ENCODE results near the gene EFNA5.

EFNA5 gene

DNA sequence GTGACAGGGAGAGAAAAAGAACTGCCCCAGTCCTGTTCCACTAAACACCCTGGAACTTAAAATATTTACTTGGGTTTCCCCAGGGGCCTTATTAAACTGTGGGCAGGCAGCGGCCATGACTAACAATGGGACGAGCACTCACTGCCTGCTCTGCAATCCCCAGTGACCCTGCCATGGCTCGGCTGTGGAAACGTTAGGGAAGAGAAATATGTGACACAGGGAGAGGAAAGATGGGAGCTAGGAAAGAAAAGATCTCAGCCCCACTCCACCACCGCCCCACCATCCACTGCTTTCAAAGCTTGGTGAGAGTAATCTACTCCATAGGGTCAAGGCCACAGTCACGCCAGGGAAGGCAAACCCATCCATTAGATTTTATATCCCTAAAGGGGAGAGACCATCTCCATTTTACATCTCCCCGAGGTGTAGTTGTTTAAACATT lies 117.6 kb downstream of the EFNA5 start (continued):
- TF ChIP-seq, protein P1, sequence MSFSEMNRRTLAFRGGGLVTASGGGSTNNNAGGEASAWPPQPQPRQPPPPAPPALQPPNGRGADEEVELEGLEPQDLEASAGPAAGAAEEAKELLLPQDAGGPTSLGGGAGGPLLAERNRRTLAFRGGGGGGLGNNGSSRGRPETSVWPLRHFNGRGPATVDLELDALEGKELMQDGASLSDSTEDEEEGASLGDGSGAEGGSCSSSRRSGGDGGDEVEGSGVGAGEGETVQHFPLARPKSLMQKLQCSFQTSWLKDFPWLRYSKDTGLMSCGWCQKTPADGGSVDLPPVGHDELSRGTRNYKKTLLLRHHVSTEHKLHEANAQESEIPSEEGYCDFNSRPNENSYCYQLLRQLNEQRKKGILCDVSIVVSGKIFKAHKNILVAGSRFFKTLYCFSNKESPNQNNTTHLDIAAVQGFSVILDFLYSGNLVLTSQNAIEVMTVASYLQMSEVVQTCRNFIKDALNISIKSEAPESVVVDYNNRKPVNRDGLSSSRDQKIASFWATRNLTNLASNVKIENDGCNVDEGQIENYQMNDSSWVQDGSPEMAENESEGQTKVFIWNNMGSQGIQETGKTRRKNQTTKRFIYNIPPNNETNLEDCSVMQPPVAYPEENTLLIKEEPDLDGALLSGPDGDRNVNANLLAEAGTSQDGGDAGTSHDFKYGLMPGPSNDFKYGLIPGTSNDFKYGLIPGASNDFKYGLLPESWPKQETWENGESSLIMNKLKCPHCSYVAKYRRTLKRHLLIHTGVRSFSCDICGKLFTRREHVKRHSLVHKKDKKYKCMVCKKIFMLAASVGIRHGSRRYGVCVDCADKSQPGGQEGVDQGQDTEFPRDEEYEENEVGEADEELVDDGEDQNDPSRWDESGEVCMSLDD (tag by site-specific recombination; IDR thresholded peaks at IDR 0.05) = no peak
- 0 out of 2 replicates have a peak, but pooled peaks have one; percentile 15 for TF ChIP-seq GLIS1 (tag by site-specific recombination; IDR thresholded peaks at IDR 0.05)
- TF ChIP-seq, protein P2, sequence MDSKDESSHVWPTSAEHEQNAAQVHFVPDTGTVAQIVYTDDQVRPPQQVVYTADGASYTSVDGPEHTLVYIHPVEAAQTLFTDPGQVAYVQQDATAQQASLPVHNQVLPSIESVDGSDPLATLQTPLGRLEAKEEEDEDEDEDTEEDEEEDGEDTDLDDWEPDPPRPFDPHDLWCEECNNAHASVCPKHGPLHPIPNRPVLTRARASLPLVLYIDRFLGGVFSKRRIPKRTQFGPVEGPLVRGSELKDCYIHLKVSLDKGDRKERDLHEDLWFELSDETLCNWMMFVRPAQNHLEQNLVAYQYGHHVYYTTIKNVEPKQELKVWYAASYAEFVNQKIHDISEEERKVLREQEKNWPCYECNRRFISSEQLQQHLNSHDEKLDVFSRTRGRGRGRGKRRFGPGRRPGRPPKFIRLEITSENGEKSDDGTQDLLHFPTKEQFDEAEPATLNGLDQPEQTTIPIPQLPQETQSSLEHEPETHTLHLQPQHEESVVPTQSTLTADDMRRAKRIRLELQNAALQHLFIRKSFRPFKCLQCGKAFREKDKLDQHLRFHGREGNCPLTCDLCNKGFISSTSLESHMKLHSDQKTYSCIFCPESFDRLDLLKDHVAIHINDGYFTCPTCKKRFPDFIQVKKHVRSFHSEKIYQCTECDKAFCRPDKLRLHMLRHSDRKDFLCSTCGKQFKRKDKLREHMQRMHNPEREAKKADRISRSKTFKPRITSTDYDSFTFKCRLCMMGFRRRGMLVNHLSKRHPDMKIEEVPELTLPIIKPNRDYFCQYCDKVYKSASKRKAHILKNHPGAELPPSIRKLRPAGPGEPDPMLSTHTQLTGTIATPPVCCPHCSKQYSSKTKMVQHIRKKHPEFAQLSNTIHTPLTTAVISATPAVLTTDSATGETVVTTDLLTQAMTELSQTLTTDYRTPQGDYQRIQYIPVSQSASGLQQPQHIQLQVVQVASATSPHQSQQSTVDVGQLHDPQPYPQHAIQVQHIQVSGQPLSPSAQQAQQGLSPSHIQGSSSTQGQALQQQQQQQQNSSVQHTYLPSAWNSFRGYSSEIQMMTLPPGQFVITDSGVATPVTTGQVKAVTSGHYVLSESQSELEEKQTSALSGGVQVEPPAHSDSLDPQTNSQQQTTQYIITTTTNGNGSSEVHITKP (tag by site-specific recombination; IDR thresholded peaks at IDR 0.05) = peak; percentile 63
- TF ChIP-seq, protein P3, sequence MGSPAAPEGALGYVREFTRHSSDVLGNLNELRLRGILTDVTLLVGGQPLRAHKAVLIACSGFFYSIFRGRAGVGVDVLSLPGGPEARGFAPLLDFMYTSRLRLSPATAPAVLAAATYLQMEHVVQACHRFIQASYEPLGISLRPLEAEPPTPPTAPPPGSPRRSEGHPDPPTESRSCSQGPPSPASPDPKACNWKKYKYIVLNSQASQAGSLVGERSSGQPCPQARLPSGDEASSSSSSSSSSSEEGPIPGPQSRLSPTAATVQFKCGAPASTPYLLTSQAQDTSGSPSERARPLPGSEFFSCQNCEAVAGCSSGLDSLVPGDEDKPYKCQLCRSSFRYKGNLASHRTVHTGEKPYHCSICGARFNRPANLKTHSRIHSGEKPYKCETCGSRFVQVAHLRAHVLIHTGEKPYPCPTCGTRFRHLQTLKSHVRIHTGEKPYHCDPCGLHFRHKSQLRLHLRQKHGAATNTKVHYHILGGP (tag by site-specific recombination; IDR thresholded peaks at IDR 0.05) = no peak
- TF ChIP-seq, protein P4, sequence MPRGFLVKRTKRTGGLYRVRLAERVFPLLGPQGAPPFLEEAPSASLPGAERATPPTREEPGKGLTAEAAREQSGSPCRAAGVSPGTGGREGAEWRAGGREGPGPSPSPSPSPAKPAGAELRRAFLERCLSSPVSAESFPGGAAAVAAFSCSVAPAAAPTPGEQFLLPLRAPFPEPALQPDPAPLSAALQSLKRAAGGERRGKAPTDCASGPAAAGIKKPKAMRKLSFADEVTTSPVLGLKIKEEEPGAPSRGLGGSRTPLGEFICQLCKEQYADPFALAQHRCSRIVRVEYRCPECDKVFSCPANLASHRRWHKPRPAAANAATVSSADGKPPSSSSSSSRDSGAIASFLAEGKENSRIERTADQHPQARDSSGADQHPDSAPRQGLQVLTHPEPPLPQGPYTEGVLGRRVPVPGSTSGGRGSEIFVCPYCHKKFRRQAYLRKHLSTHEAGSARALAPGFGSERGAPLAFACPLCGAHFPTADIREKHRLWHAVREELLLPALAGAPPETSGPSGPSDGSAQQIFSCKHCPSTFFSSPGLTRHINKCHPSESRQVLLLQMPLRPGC (tag by site-specific recombination; IDR thresholded peaks at IDR 0.05) = no peak
- no peak for TF ChIP-seq ZNF610 (tag by site-specific recombination; IDR thresholded peaks at IDR 0.05; ENCODE audit: borderline replicate concordance)
- TF ChIP-seq ZNF302 (tag by site-specific recombination; IDR thresholded peaks at IDR 0.05; ENCODE audit: low read depth) = no peak
- no peak for TF ChIP-seq MYNN (tag by site-specific recombination; IDR thresholded peaks at IDR 0.05; ENCODE audit: borderline replicate concordance)
- TF ChIP-seq, protein P5, sequence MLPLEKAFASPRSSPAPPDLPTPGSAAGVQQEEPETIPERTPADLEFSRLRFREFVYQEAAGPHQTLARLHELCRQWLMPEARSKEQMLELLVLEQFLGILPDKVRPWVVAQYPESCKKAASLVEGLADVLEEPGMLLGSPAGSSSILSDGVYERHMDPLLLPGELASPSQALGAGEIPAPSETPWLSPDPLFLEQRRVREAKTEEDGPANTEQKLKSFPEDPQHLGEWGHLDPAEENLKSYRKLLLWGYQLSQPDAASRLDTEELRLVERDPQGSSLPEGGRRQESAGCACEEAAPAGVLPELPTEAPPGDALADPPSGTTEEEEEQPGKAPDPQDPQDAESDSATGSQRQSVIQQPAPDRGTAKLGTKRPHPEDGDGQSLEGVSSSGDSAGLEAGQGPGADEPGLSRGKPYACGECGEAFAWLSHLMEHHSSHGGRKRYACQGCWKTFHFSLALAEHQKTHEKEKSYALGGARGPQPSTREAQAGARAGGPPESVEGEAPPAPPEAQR (tag by site-specific recombination; IDR thresholded peaks at IDR 0.05) = no peak
- TF ChIP-seq, protein P6, sequence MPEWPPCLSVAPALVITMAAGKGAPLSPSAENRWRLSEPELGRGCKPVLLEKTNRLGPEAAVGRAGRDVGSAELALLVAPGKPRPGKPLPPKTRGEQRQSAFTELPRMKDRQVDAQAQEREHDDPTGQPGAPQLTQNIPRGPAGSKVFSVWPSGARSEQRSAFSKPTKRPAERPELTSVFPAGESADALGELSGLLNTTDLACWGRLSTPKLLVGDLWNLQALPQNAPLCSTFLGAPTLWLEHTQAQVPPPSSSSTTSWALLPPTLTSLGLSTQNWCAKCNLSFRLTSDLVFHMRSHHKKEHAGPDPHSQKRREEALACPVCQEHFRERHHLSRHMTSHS (tag by site-specific recombination; IDR thresholded peaks at IDR 0.05) = no peak
- no peak for TF ChIP-seq KLF7 (tag by site-specific recombination; IDR thresholded peaks at IDR 0.05; ENCODE audit: borderline replicate concordance)
- no peak for TF ChIP-seq ZNF510 (tag by site-specific recombination; IDR thresholded peaks at IDR 0.05; ENCODE audit: insufficient replicate concordance)
- no peak for TF ChIP-seq ZNF10 (tag by site-specific recombination; IDR thresholded peaks at IDR 0.05)
- TF ChIP-seq, protein P7, sequence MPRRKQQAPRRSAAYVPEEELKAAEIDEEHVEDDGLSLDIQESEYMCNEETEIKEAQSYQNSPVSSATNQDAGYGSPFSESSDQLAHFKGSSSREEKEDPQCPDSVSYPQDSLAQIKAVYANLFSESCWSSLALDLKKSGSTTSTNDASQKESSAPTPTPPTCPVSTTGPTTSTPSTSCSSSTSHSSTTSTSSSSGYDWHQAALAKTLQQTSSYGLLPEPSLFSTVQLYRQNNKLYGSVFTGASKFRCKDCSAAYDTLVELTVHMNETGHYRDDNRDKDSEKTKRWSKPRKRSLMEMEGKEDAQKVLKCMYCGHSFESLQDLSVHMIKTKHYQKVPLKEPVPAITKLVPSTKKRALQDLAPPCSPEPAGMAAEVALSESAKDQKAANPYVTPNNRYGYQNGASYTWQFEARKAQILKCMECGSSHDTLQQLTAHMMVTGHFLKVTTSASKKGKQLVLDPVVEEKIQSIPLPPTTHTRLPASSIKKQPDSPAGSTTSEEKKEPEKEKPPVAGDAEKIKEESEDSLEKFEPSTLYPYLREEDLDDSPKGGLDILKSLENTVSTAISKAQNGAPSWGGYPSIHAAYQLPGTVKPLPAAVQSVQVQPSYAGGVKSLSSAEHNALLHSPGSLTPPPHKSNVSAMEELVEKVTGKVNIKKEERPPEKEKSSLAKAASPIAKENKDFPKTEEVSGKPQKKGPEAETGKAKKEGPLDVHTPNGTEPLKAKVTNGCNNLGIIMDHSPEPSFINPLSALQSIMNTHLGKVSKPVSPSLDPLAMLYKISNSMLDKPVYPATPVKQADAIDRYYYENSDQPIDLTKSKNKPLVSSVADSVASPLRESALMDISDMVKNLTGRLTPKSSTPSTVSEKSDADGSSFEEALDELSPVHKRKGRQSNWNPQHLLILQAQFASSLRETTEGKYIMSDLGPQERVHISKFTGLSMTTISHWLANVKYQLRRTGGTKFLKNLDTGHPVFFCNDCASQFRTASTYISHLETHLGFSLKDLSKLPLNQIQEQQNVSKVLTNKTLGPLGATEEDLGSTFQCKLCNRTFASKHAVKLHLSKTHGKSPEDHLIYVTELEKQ (tag by site-specific recombination; IDR thresholded peaks at IDR 0.05; ENCODE audit: borderline replicate concordance) = no peak
- TF ChIP-seq ZNF341 (tag by site-specific recombination; IDR thresholded peaks at IDR 0.05; ENCODE audit: low read depth) = no peak; the same call in 1 of the 2 replicates
- TF ChIP-seq, protein P8, sequence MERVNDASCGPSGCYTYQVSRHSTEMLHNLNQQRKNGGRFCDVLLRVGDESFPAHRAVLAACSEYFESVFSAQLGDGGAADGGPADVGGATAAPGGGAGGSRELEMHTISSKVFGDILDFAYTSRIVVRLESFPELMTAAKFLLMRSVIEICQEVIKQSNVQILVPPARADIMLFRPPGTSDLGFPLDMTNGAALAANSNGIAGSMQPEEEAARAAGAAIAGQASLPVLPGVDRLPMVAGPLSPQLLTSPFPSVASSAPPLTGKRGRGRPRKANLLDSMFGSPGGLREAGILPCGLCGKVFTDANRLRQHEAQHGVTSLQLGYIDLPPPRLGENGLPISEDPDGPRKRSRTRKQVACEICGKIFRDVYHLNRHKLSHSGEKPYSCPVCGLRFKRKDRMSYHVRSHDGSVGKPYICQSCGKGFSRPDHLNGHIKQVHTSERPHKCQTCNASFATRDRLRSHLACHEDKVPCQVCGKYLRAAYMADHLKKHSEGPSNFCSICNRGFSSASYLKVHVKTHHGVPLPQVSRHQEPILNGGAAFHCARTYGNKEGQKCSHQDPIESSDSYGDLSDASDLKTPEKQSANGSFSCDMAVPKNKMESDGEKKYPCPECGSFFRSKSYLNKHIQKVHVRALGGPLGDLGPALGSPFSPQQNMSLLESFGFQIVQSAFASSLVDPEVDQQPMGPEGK (tag by site-specific recombination; IDR thresholded peaks at IDR 0.05) = 0 out of 2 replicates have a peak, but pooled peaks have one; percentile 20
- no peak for TF ChIP-seq ZNF416 (tag by site-specific recombination; IDR thresholded peaks at IDR 0.05)
- no peak for TF ChIP-seq SCRT1 (tag by site-specific recombination; IDR thresholded peaks at IDR 0.05; ENCODE audit: borderline replicate concordance)
- no peak for TF ChIP-seq ZFP41 (tag by site-specific recombination; IDR thresholded peaks at IDR 0.05; ENCODE audit: borderline replicate concordance)
- TF ChIP-seq ZNF274 (IDR thresholded peaks at IDR 0.05; ENCODE audit: low read length) = no peak
- TF ChIP-seq ZNF274 (tag by site-specific recombination; IDR thresholded peaks at IDR 0.05; ENCODE audit: borderline replicate concordance) = no peak

Data from HEK293 (cell line).